ENCODE data around the gene BMAL1.

Gene BMAL1

GRCh38 chr11:13347901-13348300, 70.3 kb downstream of the BMAL1 start:
- DNase-seq = no peak

- DNase-seq = no peak
Measured at GRCh38 chr11:13348305-13348704, 70.7 kb downstream of the BMAL1 start.

GRCh38 chr11:13349046-13349445, 71.5 kb downstream of the BMAL1 start:
- no peak for DNase-seq

GRCh38 chr11:13349581-13349980, 72.0 kb downstream of the BMAL1 start:
- no peak for DNase-seq

- DNase-seq = no peak
Measured at GRCh38 chr11:13352711-13353110, 75.1 kb downstream of the BMAL1 start.

GRCh38 chr11:13354335-13354734, 76.7 kb downstream of the BMAL1 start:
- no peak for DNase-seq

- no peak for DNase-seq
Measured at GRCh38 chr11:13355191-13355590, 77.6 kb downstream of the BMAL1 start.

- no peak for DNase-seq
Measured at GRCh38 chr11:13357232-13357631, 79.6 kb downstream of the BMAL1 start.

- DNase-seq = no peak
Measured at GRCh38 chr11:13358596-13359270, 81.1 kb downstream of the BMAL1 start.

GRCh38 chr11:13362596-13363109, 85.1 kb downstream of the BMAL1 start:
- DNase-seq = no peak

GRCh38 chr11:13364388-13364787, 86.8 kb downstream of the BMAL1 start:
- no peak for DNase-seq

GRCh38 chr11:13366266-13367026, 88.9 kb downstream of the BMAL1 start:
- no peak for DNase-seq

- no peak for DNase-seq
Measured at GRCh38 chr11:13367115-13367514, 89.5 kb downstream of the BMAL1 start.

GRCh38 chr11:13368041-13368446, 90.5 kb downstream of the BMAL1 start:
- DNase-seq = no peak

GRCh38 chr11:13373216-13373615, 95.6 kb downstream of the BMAL1 start:
- DNase-seq = no peak

GRCh38 chr11:13375798-13376197, 98.2 kb downstream of the BMAL1 start:
- no peak for DNase-seq

- DNase-seq = no peak
Measured at GRCh38 chr11:13376402-13376801, 98.8 kb downstream of the BMAL1 start.

GRCh38 chr11:13376838-13377237, 99.2 kb downstream of the BMAL1 start:
- DNase-seq = no peak

GRCh38 chr11:13378316-13378715, 100.7 kb downstream of the BMAL1 start:
- no peak for DNase-seq

GRCh38 chr11:13380731-13381130, 103.1 kb downstream of the BMAL1 start:
- DNase-seq = no peak

GRCh38 chr11:13382751-13383150, 105.2 kb downstream of the BMAL1 start:
- DNase-seq = no peak

- DNase-seq = no peak
Measured at GRCh38 chr11:13384908-13385640, 107.5 kb downstream of the BMAL1 start.

GRCh38 chr11:13386567-13386966, 109.0 kb downstream of the BMAL1 start:
- DNase-seq = no peak

- DNase-seq = no peak
Measured at GRCh38 chr11:13388741-13389140, 111.2 kb downstream of the BMAL1 start.
